Esophagus squamous epithelium (tissue), 5 donors: ENCODE data around the gene NXT1. TPM values are rescaled to one million over a fixed set of nuclear protein-coding genes. Genes with fewer than 3 reads are reported as not detected.
"Not testable (repeated sequence)": the region's sequence is repeated elsewhere in the genome, so short reads cannot be mapped to it uniquely, and the experiment has no call there.

Experiments used
- DNase-seq: peaks from one replicate; lab custom pipeline; 2025; lab: John Stamatoyannopoulos, UW
- H3K27ac ChIP-seq, 4 donors: fragments of 200-600 bp; sonication (generic); one replicate each; pipeline ENCODE4 v1.5.1; 2016 to 2019; ENCODE audit warnings: mild to moderate bottlenecking in 1 of 4
- H3K27me3 ChIP-seq, 4 donors: fragments of 200-600 bp; sonication (generic); 1 replicate in 3 of 4; 2 replicates in 1 of 4; pipeline versions ENCODE4 v1.5.1 to v1.6.0; 2017 to 2021; ENCODE audit warnings: antibody characterized with exemption in 1 of 4
- H3K36me3 ChIP-seq, 3 donors: fragments of 200-600 bp; sonication (generic); one replicate each; pipeline ENCODE4 v1.5.1; 2016 to 2019
- H3K4me1 ChIP-seq, 3 donors: fragments of 200-600 bp; sonication (generic); one replicate each; pipeline ENCODE4 v1.5.1; 2017 to 2019
- H3K4me3 ChIP-seq, 4 donors: fragments of 200-600 bp; sonication (generic); 1 replicate in 3 of 4; 2 replicates in 1 of 4; pipeline ENCODE4 v1.5.1; 2016 to 2019; ENCODE audit warnings: mild to moderate bottlenecking in 2 of 4, moderate library complexity in 1 of 4
- H3K9me3 ChIP-seq, 3 donors: fragments of 200-600 bp; sonication (generic); one replicate each; pipeline ENCODE4 v1.5.1; 2016 to 2019
- POLR2A ChIP-seq, 4 donors: fragments of 450-650 bp; IDR thresholded peaks; one replicate each; pipeline ENCODE4 v1.6.1; 2017; ENCODE audit warnings: antibody characterized with exemption in 4 of 4, mild to moderate bottlenecking in 4 of 4, moderate library complexity in 3 of 4
- WGBS, 2 donors: methylation state at CpG; one replicate each; pipeline ENCODE4 v1.1.5; 2018; 5-methylcytosine and 5-hydroxymethylcytosine counted together
- intact Hi-C: fragments of 100-400 bp; cut with DNase I; formaldehyde crosslinking; loops from one replicate; pipeline ENCODE4 v1.15.0; 2022
- total RNA-seq, 4 donors: library from RNA; depleted of rRNA; stranded (reverse); fragments of >200 nt; gene quantifications; one replicate each; pipeline ENCODE4 v1.1.0, GENCODE V29; 2016
- TF ChIP-seq, protein P1 (sequence below), 6 experiments: fragments of 450-650 bp in 4 of 6; fragments of 200-600 bp in 2 of 6; sonication (generic) in 2 of 6; IDR thresholded peaks; one replicate each; pipeline ENCODE4 v1.5.1; 2016 to 2019; ENCODE audit warnings: antibody characterized with exemption in 6 of 6, mild to moderate bottlenecking in 4 of 6, moderate library complexity in 4 of 6
- donor health status: DM: yes; HTN: yes; CAD: no.

NXT1 gene
- total RNA-seq, 4 donors from 2014 or later: 21.3 to 43.0 (median 38.0) TPM

DNA sequence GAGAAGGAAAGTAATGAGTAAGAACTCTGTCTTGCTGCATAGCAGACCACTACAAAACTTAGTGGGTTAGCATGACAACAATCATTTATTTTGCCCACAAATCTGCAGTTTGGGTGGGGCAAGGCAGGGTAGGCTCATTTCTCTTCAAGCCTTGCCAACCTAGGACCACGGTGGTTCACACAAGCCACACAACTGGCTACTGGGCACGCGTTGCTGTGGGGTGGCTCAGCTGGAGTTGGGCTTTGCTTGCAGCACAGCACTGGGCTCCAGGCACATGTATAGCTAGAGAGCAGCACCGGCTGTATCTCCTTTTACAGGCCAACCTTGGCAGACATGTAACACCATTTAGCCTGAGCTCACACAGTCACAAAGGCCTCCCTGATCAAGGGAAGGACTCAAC, 4.6 kb upstream of the NXT1 start:
- Histone ChIP-seq H3K27ac (no peak overlapping the region), H3K4me3 (no peak overlapping the region), H3K27me3 (peaks cover 0 to 10% (median 0%) of the 10 kb centered on the region in 4 donors), H3K9me3 (no peaks in the 10 kb centered on the region), H3K4me1 (peaks cover 6 to 18% (median 6%) of the 10 kb centered on the region in 3 donors), H3K36me3 (no peaks in the 10 kb centered on the region)
- no peak for DNase-seq
- 74 to 83% methylated on average over 1 to 4 of the region's 4 CpGs for WGBS, 2 donors
- TF ChIP-seq, protein P1, sequence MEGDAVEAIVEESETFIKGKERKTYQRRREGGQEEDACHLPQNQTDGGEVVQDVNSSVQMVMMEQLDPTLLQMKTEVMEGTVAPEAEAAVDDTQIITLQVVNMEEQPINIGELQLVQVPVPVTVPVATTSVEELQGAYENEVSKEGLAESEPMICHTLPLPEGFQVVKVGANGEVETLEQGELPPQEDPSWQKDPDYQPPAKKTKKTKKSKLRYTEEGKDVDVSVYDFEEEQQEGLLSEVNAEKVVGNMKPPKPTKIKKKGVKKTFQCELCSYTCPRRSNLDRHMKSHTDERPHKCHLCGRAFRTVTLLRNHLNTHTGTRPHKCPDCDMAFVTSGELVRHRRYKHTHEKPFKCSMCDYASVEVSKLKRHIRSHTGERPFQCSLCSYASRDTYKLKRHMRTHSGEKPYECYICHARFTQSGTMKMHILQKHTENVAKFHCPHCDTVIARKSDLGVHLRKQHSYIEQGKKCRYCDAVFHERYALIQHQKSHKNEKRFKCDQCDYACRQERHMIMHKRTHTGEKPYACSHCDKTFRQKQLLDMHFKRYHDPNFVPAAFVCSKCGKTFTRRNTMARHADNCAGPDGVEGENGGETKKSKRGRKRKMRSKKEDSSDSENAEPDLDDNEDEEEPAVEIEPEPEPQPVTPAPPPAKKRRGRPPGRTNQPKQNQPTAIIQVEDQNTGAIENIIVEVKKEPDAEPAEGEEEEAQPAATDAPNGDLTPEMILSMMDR (IDR thresholded peaks at IDR 0.05): no peak
- no peak for TF ChIP-seq POLR2A (IDR thresholded peaks at IDR 0.05)
- intact Hi-C loops: loop anchor here (10.0 kb wide), 1 partner anchor 311 kb away; the partner anchor contains the start of gene SSTR4

DNA sequence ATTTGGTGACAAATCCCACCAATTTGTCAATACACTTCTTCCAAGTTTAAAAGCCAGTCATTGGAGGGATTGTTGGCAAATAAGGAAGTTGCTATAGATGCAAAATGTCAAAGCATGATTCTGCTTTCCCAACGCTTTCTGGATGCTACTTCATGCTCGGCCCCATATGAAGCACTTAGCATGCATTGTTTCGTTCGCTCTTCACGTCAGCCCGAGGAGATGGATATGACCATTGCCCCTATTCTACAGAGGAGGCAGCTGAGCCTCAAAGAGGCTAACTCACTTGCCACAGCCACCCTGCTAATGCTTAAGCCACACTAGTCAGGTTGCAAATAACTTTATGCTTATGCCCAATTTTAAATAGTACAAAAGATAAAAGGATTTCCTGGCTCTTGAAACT, 2.8 kb upstream of the NXT1 start:
- 96 to 97% methylated on average over 6 of the region's 6 CpGs for WGBS, 2 donors
- DNase-seq: no peak
- Histone ChIP-seq H3K27me3 (no peaks in the 10 kb centered on the region), H3K4me1 (peaks cover 14 to 36% (median 19%) of the 10 kb centered on the region in 3 donors), H3K36me3 (no peaks in the 10 kb centered on the region), H3K9me3 (no peaks in the 10 kb centered on the region), H3K4me3 (no peak overlapping the region), H3K27ac (no peak overlapping the region)
- TF ChIP-seq, protein P1 (IDR thresholded peaks at IDR 0.05): no peak
- TF ChIP-seq POLR2A (IDR thresholded peaks at IDR 0.05): no peak
- intact Hi-C loops: loop anchor here (10.0 kb wide), 1 partner anchor 313 kb away; the partner anchor contains the start of gene SSTR4

DNA sequence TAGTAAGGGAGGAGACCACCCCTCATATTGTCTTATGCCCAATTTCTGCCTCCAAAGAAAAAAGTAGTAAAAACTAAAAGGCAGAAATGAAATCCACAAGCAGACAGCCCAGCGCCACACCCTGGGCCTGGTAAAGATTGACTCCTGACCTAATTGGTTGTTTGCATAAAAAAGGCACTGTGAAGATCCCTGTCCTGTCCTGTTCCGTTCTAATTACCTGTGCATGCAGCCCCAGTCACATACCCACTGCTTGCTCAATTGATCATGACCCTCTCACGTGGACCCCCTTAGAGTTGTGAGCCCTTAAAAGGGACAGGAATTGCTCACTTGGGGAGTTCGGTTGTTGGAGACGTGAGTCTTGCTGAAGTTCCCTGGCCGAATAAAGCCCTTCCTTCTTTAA, 2.1 kb upstream of the NXT1 start:
- H3K4me3 ChIP-seq, DNase-seq, H3K36me3 ChIP-seq, H3K27me3 ChIP-seq, H3K9me3 ChIP-seq: not testable (repeated sequence)
- peak overlapping the region in 3 of 4 donors; percentile 95 to 99 (median 97) for H3K27ac ChIP-seq
- intact Hi-C loops: loop anchor here (10.0 kb wide), 1 partner anchor 314 kb away; the partner anchor contains the start of gene SSTR4
- WGBS, 2 donors: 90 to 97% methylated on average over 4 to 6 of the region's 6 CpGs
- peaks cover 14 to 41% (median 19%) of the 10 kb centered on the region in 3 donors for H3K4me1 ChIP-seq

DNA sequence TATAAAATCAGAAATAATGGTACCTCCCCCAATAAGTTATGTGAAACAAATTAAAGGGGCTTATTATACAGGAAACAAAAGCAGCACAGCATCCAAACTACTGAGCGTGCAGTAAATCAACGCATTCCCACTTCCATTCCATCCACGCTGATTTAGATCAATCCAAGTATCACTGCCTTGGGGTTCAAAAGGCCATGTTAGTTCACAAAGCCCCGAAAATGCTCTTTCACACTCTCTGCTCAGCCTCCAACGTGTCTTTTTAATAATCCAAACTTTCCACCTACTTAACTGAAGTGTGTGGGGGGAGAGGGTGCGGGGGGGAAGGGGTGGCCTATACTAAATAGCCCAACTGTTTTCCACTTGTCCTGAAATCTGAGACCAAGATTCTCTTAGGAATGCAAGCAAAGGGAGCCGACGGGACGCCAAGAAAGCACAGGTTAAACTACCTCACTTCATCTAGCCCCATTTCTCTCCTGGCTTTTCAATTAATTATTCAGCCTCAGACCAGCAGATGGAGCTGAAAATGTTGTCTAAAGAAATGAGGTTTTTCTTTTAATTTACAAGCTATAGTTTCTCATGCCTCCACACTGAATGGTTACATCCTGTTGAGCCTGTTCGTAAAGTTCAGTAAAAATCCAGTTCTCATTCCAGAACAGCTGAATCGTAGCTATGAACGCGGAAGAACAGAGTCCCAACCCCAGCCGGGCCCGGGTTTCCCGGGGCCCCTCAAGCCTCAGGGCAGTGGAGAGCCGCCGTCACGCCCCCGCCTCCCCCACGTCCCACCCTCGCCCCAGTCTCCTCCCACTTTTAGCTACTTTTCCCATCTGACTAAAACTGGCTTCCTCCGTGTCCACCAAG, 1.0 kb upstream of the NXT1 start:
- Histone ChIP-seq H3K27ac (peak overlapping the region; percentile 95 to 99 (median 98)), H3K36me3 (peaks cover 0 to 10% (median 4%) of the 10 kb centered on the region in 3 donors), H3K9me3 (no peaks in the 10 kb centered on the region), H3K27me3 (no peaks in the 10 kb centered on the region), H3K4me3 (peak overlapping the region; percentile 76 to 84 (median 82)), H3K4me1 (peaks cover 14 to 41% (median 19%) of the 10 kb centered on the region in 3 donors)
- peak; percentile 67 for DNase-seq
- WGBS, 2 donors: 7% methylated on average over 19 to 21 of the region's 23 CpGs
- TF ChIP-seq, protein P1 (IDR thresholded peaks at IDR 0.05): peak in 5 of 6 experiments; percentile 37 to 60 (median 52)
- TF ChIP-seq POLR2A (IDR thresholded peaks at IDR 0.05): no peak
- intact Hi-C loops: loop anchor here (10.0 kb wide), 1 partner anchor 315 kb away; the partner anchor contains the start of gene SSTR4

DNA sequence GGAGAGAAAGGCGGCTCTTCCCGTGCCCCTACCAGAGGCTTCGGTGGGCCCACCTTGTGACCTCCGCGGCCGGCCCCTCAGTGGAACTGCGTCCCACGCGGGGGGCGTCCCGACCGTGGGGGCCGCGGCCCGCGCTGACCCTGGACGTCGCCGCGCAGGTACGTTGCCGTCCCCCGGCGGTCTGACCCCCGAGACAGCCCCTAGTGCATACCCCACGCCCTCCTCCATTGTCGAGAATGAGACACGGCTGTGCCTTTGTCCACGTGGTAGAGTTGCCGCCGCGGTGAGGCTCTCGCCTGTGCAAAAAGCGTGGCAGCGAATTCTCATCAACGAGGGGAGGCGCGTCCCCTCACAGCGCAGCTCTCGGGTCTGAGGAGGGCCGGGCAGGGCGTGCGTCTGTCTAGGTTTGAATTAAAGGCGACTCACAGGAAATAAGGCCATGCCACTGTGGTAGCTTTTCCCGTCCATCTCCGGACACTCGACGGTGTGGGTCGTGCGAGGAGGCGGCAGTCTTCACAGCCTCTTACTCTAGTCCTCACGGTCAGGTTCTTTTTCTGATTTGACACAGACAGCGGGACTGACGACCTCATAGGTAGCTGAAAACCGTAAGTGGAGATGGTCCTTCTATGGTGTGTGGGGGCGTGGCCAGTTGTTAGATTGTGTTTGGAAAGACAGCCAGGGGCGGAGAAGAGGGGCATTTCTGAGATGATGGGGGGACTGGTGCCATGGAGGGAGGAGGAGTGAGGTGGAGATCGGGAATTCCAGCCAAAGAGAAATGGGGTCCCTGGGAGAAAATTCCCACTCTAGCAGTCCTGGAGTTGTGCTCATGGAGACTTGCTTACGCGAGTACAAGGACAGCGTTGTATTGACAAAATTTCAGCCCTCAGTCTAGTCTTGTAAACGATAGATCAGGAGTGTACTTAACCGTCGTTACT, 580 bp downstream of the NXT1 start:
- Histone ChIP-seq H3K4me1 (peaks cover 14 to 43% (median 19%) of the 10 kb centered on the region in 3 donors), H3K36me3 (peaks cover 0 to 26% (median 4%) of the 10 kb centered on the region in 3 donors), H3K27ac (peak overlapping the region; percentile 95 to 99 (median 98)), H3K9me3 (no peaks in the 10 kb centered on the region), H3K4me3 (peak overlapping the region; percentile 76 to 84 (median 82)), H3K27me3 (no peaks in the 10 kb centered on the region)
- 2 to 4% methylated on average over 23 to 27 of the region's 64 CpGs for WGBS, 2 donors
- DNase-seq: no peak
- TF ChIP-seq POLR2A (IDR thresholded peaks at IDR 0.05): no peak
- TF ChIP-seq, protein P1 (IDR thresholded peaks at IDR 0.05): no peak
- intact Hi-C loops: no loop called here
